GM12873 (cell line): ENCODE results near the gene LSM11.

Experiments
- TF ChIP-seq, protein P1 (sequence below): IDR thresholded peaks from 2 replicates; pipeline ENCODE4 v1.5.1; 2012; ENCODE audit warnings: low read depth, mild to moderate bottlenecking, moderate library complexity, low read length, control low read depth; ENCODE audit not compliant: insufficient read depth; ENCODE audit errors: missing control alignments

LSM11 gene

DNA sequence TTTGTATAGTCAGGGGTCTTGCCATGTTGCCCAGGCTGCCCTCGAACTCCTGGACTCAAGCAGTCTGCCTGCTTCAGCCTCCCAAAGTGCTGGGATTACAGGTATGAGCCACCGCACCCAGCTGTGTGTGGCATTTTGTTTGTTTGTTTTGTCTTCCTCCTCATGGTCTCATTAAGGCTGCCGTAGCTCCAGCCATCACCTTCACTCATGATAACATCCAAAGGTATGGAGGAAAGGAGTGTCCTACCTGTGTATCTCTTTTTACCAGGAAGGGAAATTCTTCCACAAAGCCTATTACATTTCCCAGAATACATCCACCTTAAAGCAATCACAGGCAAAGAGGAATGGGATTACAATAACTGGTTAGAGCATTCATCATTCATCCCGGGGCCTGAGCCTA, 27.2 kb downstream of the LSM11 start:
- TF ChIP-seq, protein P1, sequence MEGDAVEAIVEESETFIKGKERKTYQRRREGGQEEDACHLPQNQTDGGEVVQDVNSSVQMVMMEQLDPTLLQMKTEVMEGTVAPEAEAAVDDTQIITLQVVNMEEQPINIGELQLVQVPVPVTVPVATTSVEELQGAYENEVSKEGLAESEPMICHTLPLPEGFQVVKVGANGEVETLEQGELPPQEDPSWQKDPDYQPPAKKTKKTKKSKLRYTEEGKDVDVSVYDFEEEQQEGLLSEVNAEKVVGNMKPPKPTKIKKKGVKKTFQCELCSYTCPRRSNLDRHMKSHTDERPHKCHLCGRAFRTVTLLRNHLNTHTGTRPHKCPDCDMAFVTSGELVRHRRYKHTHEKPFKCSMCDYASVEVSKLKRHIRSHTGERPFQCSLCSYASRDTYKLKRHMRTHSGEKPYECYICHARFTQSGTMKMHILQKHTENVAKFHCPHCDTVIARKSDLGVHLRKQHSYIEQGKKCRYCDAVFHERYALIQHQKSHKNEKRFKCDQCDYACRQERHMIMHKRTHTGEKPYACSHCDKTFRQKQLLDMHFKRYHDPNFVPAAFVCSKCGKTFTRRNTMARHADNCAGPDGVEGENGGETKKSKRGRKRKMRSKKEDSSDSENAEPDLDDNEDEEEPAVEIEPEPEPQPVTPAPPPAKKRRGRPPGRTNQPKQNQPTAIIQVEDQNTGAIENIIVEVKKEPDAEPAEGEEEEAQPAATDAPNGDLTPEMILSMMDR, result no peak

DNA sequence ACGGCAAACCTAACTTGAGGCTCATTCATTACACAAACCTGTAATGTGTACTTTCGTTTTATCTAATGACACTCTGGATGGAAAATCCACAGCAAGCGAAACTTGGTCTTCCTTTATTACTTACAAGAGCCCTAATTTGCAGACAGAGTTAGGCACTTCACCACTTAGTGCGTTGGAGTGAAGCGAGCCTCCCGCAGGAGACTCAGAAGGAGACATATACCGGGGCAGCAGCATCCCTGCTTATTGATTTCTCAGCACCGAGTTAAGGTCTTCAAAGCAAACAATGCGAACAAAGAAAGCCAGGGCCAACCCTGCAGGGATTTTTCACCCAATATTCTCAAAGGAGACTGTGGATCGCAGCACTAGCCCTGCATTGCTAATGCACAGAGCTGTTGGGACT, 28.6 kb downstream of the LSM11 start:
- TF ChIP-seq, protein P1, result no peak

DNA sequence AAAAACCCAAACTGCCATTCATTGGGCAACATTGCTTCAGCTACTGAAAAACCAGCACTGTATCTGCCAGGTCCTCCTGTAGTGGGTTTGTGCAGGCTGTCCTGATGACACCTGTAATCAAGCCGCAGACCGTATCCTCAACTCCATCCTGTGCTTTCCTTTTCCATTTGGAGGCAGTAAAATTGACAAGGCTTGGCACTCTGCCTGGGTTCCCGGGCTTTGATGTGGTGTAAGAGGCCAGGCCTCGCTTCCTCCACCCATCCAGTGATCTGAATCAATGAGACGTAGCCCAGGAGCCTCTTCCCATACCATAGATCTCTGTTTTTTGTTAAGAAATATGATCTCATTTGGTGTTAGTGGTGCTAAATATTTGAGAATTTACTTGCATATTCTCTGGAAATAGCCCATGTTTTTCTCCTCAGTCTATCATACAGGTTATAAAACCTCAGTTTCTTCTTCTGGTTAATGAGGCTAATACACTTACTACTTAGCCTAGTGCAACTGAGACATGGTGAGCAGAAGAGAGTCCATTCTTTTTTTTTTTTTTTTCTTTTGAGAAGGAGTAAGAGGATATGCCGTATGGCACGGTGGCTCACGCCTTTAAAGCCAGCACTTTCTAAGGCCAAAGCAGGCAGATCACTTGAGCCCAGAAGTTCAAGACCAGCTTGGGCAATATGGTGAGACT, 34.8 kb downstream of the LSM11 start:
- TF ChIP-seq, protein P1, result no peak

DNA sequence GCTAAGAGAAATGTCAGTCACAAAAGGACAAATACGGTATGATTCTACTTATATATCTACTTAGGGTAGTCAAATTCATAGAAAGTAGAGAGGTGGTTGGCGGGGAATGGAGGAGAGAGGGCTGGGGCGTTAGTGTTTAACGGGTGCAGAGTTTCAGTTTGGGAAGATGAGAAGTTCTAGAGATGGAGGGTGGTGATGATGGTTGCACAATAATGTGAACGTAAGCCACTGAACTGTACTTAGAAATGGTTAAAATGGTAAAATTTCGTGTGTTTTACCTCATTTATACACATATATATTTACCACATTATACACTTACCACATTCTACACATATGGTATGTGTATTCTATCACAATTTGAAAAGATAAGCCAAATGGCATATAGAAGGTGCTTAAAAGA, 35.7 kb downstream of the LSM11 start:
- TF ChIP-seq, protein P1, result no peak

DNA sequence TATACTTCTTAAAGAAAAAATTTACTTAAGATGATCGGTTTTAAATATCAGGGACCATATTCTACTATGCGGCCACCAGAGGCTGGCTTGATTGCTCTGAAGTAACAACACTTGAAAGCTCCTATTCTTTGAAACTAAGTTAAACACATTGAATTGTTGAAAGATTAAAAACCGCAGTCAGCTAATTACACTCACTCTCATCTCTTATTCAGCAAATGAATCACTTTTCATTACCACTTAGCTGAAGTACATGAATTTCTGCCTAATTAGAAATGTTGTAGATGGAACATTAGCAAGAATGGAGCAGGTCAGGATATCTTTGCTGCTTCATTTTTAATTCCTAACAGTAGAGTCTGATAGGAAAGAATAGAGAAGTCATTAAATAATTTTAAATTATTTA, 42.3 kb downstream of the LSM11 start:
- TF ChIP-seq, protein P1, result no peak

DNA sequence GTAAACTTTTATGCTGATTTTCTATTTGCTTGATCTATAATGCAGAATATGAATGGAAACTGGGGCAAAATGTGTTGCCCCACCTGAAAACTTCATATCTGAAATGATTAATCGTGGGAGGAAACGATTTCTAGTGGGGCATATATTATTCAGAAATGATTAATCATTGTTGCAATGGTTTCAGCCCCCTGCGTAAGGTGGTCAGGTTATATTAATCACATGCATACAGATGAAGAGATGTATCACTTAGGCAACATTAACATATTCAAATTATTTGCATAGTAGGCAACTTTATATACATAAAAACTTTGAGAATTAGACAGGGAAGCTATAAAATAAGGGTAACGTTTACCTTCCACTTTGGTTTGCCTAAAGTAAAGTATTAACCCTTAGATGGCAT, 49.8 kb downstream of the LSM11 start:
- TF ChIP-seq, protein P1, result no peak

DNA sequence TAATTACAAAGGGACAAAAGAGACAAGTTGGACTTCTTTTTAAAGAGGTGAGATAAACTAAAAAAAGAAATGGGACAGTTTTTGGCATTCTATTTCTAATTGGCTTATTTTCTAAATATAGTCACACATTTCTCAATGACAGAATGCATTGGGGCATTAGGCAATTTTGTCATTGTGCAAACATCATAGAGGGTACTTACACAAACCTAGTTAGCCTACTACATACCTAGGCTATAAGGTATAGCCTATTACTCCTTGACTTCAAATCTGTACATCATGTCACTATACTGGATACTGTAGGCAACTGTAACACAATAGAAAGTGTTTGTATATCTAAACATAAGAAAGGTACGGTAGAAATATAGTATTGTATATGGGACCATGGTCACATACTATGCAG, 56.1 kb downstream of the LSM11 start:
- TF ChIP-seq, protein P1, result no peak
